GM20431 (cell line): ENCODE results near the gene ZNF555.

ENCODE experiments used
- in situ Hi-C: fragments of 300-500 bp; cut with MseI, MboI; formaldehyde crosslinking; loops from one replicate; pipeline ENCODE4 v1.15.0; 2020; ENCODE audit warnings: low sequenced_read_pairs; ENCODE audit not compliant: unreplicated experiment

ZNF555 gene

DNA sequence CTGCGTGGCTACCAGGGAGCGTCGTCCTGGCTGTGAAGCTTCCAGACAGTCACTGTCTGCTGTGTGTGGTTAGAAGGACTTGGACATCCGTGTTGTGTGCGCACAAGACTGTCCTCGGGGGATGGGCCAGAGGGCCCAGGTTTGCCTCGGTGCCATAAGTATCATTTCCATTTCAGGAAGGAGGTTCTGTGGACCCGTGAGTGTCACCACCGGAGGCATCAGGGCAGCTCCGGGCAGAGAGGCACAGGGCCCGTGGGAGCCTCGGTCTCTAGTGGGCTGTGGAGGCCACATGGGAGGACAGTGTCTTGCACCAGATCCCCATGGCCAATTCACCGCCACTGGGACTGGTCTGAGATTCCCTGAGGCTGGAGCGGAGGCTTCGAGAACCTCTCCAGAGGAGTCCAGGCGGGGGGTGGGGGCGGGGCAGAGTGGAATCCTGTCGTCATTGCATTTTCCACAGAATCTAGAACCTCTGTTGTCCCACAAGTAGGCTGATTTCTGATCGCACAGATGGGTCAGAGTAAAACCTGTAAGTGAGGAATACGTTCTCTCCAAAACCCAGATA lies 65.4 kb downstream of the ZNF555 start:
- in situ Hi-C loops: no loop called here
